ENCODE data around the gene GUCY1A2.

GRCh38 chr11:106986261-106986660 lies 32.0 kb downstream of the GUCY1A2 start:
- TF ChIP-seq CTCF (IDR thresholded peaks at IDR 0.05) = no peak
- no peak for TF ChIP-seq POLR2A (IDR thresholded peaks at IDR 0.05)

Measured in body of pancreas (tissue), 4 donors.